ENCODE results near the gene ARHGAP15.

The ARHGAP15 gene

GRCh38 chr2:143354050-143354750 is 225.0 kb downstream of the ARHGAP15 start:
- DNase-seq, result no peak

- no peak for DNase-seq
These were observed 226.7 kb downstream of the ARHGAP15 start for GRCh38 chr2:143355870-143356269.

- DNase-seq, result no peak
These were observed 227.1 kb downstream of the ARHGAP15 start for GRCh38 chr2:143356336-143356735.

- no peak for DNase-seq
These were observed 227.7 kb downstream of the ARHGAP15 start for GRCh38 chr2:143356736-143357446.

- DNase-seq, result no peak
These were observed 228.7 kb downstream of the ARHGAP15 start for GRCh38 chr2:143357966-143358365.

- DNase-seq, result no peak
These were observed 232.1 kb downstream of the ARHGAP15 start for GRCh38 chr2:143361346-143361745.

GRCh38 chr2:143371616-143372015 is 242.4 kb downstream of the ARHGAP15 start:
- DNase-seq, result no peak

- DNase-seq, result no peak
These were observed 246.2 kb downstream of the ARHGAP15 start for GRCh38 chr2:143375384-143375880.

GRCh38 chr2:143378996-143379395 is 249.8 kb downstream of the ARHGAP15 start:
- DNase-seq, result no peak

- no peak for DNase-seq
These were observed 250.7 kb downstream of the ARHGAP15 start for GRCh38 chr2:143379955-143380354.

GRCh38 chr2:143382573-143382972 is 253.4 kb downstream of the ARHGAP15 start:
- no peak for DNase-seq

- DNase-seq, result no peak
These were observed 253.8 kb downstream of the ARHGAP15 start for GRCh38 chr2:143383016-143383415.

GRCh38 chr2:143384111-143384510 is 254.9 kb downstream of the ARHGAP15 start:
- DNase-seq, result no peak

- no peak for DNase-seq
These were observed 261.0 kb downstream of the ARHGAP15 start for GRCh38 chr2:143390171-143390570.

- DNase-seq, result no peak
These were observed 263.1 kb downstream of the ARHGAP15 start for GRCh38 chr2:143392358-143392757.

- DNase-seq, result no peak
These were observed 264.8 kb downstream of the ARHGAP15 start for GRCh38 chr2:143394062-143394461.

GRCh38 chr2:143397884-143398614 is 268.8 kb downstream of the ARHGAP15 start:
- no peak for DNase-seq

GRCh38 chr2:143398781-143399180 is 269.6 kb downstream of the ARHGAP15 start:
- DNase-seq, result no peak

- DNase-seq, result no peak
These were observed 270.4 kb downstream of the ARHGAP15 start for GRCh38 chr2:143399631-143400069.

GRCh38 chr2:143401861-143402260 is 272.6 kb downstream of the ARHGAP15 start:
- DNase-seq, result no peak

- DNase-seq, result no peak
These were observed 273.2 kb downstream of the ARHGAP15 start for GRCh38 chr2:143402451-143402850.

- DNase-seq, result no peak
These were observed 281.1 kb downstream of the ARHGAP15 start for GRCh38 chr2:143410082-143410897.

GRCh38 chr2:143415571-143415970 is 286.4 kb downstream of the ARHGAP15 start:
- DNase-seq, result no peak
